ENCODE results near the gene GALT.

GALT gene

DNA sequence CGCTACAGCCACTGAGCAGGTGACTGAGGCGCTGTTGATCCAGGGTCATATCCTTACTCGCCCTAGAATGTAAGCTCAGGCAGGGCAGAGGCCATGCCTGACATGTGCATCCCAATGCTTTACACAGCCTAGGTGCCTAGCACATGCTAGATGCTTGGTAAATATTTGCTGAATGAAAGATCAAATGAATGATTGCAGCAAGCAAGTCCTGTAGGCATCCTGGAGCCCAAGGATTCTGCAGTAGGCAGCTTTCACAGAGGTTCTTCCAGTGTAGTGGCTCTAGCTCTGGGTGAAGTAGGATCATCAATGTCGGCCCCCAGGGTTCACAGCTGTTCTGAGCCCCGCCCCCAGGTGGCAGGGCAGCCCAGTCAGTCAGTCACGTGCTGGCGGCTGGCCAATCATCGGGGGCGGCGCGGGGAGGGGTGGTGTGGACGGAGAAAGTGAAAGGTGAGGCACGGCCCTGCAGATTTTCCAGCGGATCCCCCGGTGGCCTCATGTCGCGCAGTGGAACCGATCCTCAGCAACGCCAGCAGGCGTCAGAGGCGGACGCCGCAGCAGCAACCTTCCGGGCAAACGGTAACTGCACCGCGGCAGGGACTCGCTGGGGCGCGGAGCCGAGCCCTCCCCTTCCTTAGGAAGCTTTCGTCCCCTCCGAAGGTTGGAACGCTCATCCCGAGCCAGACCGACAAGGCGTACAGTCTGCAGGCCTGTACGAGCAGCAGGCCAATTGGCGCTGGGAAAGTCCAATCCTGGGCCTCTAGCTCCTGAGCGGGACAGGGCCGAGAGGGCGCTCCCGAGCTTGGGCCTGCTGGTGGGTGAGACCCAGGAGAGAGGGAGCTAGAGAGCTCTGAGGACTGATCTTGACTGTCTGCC, at the start of gene GALT:
Gene GALT, plus strand, starts transcription at position 465 of the 873 bp plus-strand sequence. Its CDS starts 30 bp downstream, at position 495.
- peak; percentile 80 for DNase-seq (ENCODE audit: low spot score)

DNA sequence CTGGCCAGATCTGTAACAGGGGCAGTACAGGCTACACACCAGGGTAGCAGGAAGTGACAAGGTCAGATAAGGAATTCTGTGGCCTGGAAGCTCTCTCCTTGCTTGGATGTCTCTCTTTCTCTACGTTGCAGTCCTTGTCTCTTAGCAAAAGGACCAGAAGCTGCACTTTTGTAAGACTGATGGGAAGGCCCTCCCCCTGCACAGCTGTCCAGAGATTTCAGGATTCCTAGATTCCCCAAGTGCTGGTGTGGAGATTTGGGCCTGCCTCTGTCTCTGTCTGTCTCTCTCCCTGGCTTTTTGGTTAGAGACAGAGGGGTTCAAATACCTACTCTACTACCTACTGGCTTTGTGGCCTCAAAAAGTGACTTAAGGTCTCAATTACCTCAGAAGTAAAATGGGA, 46.9 kb upstream of the GALT start:
- DNase-seq (ENCODE audit: low spot score): no peak

DNA sequence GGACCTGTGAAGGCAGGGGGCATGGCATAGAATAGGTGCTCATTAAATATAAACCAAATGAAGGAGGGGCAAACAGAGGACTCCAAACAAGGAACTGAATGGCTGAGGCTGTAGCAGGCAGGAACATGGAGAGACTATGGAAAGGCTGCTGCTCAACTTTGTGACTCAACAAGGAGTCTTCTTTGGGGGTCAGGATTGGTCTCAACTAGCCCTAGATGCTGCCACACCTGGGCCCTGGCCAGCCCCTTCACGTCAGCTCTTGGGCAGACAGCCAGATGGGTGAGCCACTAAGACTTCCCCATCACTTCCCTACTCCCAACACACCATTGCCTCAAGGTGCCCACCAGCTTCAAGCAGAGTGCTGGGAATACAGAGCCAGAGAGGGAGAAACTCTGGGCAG, 45.6 kb upstream of the GALT start:
- DNase-seq (ENCODE audit: low spot score): no peak

DNA sequence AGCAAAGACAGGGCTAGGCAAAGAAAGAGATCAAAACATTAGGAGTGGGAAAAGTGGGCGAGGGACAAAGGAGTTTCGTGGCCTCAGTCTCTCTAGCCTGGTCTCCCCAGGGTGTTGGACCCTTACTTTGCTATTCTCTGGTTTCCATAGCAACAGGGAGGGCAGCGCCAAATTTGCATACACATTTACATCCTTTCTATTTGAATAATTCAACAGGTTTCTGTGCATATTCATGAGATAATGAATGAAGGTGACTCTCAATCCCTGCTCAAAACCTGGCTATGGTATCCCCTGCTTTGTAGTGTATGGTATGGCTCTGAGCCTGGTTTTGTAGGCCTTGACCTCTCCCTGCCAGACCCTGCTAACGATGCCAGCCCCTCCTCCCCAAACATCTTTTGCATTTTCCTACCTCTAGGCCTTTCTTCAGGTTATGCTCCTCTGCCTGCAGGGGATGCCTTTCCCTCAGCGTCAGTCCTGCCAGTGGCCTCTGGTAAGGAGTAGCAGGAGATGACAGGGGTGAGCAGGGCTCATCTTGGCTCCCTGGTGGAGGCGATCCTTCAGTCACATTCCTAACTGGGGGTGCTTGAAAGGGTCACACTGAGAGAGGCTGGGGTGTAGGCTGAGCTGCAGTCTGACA, 44.4 kb upstream of the GALT start:
- no peak for DNase-seq (ENCODE audit: low spot score)

DNA sequence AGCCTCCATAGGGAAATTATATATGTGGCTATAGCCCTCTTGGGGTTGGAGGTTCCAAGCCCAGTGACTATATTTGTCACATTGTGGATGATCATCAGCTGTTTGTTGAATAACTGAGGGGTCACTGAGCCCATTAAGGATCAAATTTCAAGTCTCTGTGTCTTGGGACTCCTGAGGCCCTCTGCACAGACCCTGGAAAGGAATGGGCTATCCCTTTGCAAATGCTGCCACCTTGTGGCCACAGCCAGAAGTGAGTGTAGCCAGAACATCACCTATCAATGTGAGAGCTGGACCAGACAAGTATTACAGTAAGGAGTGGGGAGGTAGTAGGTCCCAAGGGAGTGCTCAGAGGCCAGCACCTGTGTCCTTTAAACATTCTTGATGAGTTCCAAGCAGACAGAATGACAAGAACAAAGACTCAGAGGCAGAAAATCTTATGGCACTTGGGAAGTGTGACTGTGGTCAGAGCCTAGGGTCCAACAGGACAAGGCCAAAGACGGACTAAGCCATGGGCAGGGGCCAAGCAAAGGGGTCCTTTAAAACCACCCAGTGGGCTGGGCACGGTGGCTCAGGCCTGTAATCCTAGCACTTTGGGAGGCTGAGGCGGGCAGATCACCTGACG, 42.8 kb upstream of the GALT start:
- DNase-seq (ENCODE audit: low spot score): peak; percentile 74

DNA sequence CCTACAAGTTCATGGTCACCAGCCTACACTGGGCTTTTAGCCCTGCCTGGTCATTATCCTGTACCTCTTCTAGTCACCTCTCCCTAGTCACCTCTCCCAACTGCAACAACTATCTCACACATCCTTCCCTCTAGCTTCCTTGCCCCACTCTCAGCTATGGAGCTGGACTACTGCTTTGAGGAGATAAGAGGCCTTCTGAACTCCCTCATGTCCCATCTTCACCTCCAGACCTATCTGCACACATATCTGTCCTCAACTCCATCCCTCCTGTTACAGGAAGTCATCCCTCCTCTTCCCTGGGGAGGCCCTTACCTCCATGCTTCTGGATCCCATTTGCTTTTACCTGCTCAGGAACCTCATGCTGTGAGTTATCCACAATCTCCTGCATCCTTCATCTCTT, 40.3 kb upstream of the GALT start:
- DNase-seq (ENCODE audit: low spot score): no peak

DNA sequence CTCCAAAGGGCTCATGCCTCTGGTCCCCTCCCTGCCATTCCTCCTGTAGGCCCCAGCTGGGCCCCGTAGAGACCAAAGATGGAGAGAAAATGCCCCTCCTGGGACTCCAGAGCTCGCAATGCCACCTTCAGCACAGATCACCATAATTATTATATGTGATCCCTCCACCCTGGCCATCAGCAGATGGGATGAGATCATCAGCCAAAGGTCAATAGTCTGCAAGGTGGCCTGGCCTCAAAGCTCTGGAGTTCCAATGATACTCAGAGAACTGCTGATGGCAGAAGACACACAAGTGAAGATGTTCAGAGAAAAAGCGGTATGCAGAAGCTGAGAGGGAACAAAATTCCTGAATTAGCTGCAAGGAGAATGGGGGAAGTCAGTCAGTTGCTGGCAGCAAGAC, 39.6 kb upstream of the GALT start:
- DNase-seq (ENCODE audit: low spot score): no peak

DNA sequence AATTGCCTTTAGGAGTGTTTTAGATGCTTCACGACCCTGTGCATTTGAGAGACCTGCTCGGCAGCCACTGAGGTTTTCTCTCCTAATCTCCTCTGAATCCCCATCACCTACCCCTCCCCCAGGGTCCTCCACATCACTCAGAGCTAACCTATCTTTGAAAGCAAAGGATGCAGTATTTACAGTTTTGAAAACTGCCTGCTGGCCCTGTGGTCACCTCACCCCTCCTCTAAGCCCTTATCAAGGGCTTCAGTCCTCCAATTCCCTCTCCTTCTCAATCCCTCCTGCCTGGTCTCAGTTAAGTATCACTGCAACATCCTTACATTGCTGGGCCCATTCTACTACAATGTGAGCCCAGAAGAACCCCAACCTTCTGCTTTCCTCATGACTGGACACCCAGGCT, 39.1 kb upstream of the GALT start:
- no peak for DNase-seq (ENCODE audit: low spot score)

DNA sequence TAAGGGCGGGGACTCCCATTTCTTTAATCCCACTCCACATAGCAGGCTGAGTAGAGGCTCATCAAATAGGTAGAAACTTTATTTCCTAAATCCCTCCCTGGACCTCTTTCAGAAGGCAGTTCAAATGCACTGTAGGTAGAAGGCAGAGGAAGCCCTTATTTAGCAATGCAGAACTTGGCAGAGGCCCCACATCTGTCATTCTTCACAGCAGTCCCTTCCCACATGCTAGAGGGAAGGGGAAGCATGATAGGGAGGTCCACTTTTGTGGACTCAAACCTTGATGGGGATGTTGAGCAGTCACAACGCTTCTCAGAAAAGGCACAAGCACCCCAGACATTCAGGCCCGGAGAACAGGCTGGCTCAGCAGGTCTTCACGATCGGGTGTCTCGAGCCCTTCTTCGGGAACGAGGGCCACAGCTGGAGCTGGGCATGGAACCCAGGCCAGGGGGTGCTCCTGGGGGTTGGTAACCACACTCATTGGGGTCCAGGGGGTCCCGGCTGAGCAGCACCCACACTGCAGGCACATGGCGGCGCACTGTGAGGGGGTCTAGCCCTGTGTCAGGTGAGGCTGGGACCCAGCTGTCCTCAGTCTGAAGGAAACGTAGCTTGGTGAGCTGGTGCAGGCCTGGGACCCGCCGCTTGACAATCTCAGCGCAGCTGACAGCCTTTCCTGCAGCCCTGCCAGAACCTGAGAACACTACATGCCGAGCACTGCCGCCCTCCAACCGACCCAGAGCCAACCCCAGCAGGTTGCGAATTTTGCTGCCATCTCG, 35.9 kb upstream of the GALT start:
- DNase-seq (ENCODE audit: low spot score): no peak

DNA sequence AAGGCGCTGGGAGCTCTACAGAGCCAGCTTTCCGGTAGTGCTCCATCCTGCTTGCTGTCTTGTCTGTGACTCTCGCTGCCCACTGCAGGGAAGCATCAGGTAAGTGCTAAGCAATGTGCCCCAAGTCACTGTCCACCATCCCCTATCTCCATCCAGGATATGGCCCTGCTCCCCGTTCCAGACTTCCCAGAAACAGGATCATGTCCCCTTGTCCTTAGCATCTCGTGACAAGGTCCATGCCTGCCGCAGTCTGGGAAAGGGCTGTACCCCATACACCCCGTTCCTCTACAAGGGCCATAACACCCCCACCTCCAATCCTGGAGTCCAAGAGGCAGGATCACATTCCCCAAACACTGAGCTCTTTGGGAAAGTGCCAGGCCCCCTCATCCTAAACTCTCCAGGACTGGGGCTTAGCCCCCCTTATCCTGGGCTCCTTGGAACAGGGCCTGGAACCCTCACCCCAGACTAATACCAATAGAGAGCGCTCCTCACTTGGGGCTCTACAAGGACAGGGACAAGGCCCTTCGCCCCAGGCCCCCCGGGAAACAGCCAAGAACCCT, 35.1 kb upstream of the GALT start:
- DNase-seq (ENCODE audit: low spot score): no peak

DNA sequence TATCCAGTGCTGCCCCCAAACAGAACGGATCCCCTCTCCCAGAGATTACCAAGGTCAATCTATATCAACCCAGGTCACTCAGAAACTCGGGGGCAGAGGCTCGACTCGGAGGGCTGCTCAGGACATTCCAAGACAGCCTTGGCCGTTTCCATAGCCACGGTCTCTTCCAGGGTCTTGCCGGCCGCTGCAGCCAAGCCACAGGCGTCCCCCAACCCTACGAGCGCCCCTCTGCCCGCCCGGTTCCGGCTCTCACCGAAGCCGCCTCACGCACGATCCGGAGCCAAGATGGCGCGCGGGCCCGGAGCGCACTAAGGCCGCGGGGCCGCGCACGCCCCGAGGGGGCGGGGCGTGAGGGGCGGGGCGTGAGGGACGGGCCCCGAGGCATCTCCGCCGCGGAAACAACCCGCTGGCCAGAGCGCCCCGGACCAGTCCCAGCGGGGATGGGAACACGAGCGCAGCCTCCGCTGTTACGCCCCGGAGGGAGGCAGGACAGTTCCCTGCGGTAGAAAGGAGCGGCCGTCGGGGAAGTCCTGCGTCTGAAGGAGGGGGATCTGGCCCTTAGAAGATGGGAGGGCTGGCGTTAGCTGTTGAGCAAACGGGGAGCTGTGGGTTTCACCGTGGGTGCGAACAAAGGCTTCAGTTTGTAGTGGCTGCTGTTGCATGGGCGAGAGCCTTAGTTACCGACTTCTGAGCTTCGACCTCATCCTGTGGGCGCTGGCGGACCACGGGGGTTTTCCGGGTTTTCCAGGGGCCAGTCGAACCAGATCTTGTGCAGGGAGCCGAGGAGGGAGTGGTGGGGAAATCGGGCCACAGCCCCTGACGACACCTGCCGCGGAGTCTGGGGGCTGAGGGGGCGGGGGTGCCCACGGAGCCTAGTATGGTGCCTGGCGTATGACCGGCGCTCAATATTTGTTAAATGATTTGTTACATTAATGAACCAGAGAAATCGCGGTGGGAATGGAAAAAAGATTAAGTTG, 34.4 kb upstream of the GALT start, which contains the start of gene RPP25L:
Gene RPP25L, minus strand, starts transcription at position 287 of the 977 bp plus-strand sequence. CDS start 801 bp downstream, outside the sequence.
- DNase-seq (ENCODE audit: low spot score): peak; percentile 88

DNA sequence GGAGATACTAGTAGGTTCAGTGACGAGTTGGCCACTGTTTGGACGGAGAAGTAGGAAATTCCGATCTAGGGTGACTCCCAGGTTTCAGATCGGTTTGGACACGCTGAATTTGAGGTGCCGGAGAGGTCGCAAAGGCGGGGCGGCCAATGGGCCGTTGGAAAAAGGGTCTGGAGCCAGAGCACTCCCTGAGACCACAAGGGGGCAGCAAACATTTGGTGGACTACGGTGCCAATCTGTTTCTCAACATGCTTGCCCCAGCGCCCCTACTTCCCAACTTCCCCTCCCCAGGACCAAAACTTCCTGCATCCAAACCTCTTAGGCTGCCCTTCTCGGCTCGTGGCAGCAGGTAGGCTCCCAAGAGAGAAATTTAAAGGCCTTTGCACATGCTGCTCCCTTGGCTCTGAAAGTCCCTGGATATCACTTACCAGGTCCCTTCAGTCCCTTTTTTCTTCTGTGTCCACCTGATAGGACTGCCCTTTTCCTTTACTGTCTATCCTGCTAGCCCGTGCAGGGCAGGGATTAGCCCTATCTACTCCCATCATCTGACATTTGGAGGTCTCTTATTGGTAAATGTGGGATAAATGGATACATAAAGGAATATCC, 33.6 kb upstream of the GALT start:
- DNase-seq (ENCODE audit: low spot score): peak; percentile 81

DNA sequence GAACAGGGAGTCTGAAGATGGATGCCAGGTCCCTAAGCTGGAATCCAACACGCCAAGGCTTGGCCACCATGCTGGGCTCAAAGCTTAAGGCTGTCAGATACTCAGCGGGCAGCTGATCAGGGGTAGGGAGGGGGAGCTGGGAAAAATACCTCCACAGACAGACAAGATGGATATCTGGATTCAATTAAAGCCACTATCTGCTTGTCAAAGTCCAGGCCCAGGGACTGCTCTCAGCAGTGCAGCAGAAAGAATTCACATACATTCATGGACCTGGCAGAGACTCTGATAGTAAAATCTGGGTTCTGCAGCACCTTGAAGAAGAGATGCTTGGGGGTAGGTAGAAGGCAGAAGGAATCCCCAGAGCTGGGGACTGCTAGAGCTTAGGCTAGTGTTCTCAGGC, 31.3 kb upstream of the GALT start:
- DNase-seq (ENCODE audit: low spot score): no peak

DNA sequence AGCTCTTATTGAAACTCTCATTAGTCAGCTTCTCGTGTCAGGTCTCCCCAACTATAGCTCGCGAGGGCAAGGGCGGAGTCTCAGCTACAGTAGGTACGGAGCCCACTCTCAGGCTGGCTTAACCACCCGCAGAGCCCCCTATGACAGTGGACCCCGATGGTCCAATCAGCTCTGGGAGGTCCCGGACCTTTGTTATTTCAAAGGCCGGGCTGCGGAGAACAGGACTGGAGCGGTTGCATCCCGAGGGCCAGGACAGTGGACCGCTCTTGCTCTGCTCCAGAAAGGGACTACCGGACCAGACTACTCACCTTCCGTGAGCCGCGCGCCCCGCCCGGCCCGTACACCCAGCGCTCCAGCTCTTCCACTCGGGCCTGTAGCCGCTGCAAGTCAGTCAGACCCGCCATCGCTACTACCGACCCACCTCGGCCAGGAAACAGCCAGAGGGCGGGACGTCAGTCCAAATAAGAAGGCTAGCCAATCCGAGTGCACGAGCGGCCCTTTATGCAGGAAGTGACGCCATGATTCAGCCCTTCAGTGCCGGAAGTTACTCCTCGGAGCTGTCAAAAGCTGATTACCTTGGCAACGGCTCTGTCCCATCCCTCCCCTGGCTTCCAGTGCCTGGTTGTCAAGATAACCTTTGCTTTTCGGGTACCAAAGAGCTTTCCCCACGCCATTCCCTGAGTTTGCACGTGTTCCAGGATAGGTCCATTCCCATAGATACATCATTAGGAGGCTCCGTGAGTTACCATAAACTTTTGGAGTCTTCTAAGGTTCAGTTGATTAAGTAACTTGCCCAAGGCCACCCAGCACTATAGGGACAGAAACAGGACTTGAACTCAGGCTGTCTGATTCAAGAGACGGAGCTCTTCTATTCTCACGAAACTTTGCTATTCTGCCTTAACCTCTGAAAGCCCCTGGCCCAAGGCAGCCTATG, 26.1 kb upstream of the GALT start, which contains the start of gene DCTN3:
Gene DCTN3, minus strand, starts transcription at position 435 of the 934 bp plus-strand sequence. Its CDS starts 31 bp downstream, at position 404.
- peak; percentile 95 for DNase-seq (ENCODE audit: low spot score)

DNA sequence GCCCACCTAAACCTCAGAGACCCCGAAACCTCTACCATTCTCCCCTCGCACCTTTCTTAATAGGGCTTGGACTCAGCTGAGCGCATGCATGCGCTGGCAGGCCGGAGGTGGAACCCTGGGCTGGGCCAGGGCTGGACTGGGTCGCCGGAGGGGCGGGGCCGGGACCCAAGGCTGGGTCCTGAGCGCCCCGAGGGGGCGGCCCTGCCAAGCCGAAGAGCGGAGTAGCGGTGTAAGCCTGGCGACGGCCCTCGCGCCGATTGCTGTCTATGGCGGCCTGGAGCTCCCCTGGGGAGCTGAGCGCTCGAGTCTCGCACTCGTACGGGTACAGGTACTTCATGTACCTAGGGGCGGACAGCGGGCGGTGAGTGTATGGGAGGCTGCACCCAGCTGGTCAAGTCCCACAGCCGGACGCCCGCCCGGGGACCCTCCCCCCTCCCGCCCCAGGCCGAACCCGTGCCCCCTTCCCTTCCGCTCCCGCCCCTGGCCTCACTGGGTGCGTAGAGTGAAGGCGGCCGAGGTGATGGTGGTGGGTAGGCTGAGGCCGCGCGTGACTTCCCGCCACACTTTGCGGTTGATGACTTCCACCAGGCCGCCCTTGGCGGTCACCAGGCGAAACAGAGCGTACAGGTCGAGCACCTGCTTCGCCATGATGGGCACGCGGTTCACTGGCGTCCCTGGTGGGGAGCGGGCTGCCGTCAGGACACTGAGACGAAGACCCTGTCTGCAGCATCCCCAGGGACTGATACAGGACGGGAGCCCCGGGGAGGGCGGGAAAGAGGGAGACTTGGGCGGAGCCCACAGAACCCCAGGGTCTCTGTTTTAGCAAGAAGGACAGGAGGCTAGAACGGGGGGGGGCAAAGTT, 22.9 kb upstream of the GALT start:
- DNase-seq (ENCODE audit: low spot score): no peak

DNA sequence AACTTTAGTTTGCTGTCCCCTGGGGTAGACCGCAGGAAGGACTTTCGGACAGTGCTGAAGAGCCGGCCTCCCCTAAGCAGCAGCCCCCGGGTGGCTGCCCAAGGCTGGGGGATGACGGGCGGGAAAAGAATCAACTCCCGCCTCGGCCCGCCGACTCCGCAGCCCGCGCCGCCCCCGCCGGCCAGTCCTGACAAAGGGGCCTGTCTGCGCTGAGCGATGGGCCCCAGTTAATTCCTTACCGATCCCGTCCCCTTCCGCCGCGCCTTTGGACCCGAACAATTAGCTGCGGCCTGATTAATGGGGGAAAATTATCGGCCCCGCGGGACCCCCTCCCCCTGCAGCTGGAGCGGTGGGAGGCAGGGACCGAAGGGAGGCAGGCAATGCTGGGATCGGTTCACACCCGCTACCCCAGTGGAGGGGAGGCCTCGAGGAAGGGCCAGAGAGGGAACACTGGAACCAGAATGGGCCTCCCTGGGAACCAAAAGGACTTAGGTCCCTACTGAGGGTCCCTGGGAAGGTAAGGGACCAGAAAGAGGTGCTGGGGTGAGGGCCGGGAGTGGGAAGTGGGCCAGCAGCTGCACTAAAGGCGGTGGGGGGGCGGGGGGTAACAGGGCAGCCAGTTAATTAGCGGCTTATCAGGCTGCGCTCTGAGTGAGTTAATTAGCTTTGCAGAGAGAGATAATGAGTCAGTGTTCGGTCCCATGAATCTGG, 21.8 kb upstream of the GALT start:
- no peak for DNase-seq (ENCODE audit: low spot score)

DNA sequence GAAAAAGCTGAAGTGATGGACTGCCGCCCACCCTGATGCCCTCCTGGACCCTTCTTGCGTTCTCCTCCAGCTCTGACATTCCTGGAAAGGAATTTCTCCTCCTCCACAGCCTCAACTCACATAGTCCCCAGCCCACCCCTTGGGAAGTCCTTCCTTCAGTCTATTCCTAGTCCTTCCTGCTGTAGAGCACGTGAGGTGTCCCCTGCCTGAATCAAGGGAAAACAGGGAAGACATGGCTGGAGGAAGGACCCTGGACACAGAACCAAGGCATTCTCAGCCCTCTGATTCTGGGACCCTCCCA, 21.3 kb upstream of the GALT start:
- DNase-seq (ENCODE audit: low spot score): no peak
